Measurements from ENCODE around the gene TSLP.

DNA sequence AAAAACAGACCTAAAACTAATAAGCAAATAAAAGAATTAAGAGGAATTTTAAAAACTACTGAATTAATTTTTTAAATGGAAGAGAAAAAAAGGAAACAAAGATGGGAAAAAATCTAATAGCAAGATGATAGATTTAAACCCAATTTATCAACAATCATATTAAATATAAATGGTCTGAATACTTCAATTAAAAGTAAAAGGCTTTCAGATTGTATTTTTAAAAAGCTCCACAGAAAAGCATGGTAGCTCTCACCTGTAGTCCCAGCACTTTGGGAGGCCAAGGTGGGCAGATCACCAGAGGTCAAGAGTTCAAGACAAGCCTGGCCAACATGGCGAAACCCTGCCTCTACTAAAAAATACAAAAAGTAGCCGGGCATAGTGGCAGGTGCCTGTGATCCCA lies 11.3 kb upstream of the TSLP start:
- no peak for TF ChIP-seq MTA3 (IDR thresholded peaks at IDR 0.05; ENCODE audit: borderline replicate concordance)
- TF ChIP-seq RAD21 (CRISPR knock-in tag; conservative IDR thresholded peaks at IDR 0.05 in 1 of 2, IDR thresholded peaks at IDR 0.05 in 1 of 2): no peak
- no peak for TF ChIP-seq MYNN (IDR thresholded peaks at IDR 0.05)
- no peak for TF ChIP-seq MYNN (CRISPR knock-in tag; IDR thresholded peaks at IDR 0.05)
- no peak for TF ChIP-seq NFYB (IDR thresholded peaks at IDR 0.05; ENCODE audit: extremely low read depth, insufficient read length)
- TF ChIP-seq POLR2A (conservative IDR thresholded peaks at IDR 0.05): no peak
- TF ChIP-seq, protein P1, sequence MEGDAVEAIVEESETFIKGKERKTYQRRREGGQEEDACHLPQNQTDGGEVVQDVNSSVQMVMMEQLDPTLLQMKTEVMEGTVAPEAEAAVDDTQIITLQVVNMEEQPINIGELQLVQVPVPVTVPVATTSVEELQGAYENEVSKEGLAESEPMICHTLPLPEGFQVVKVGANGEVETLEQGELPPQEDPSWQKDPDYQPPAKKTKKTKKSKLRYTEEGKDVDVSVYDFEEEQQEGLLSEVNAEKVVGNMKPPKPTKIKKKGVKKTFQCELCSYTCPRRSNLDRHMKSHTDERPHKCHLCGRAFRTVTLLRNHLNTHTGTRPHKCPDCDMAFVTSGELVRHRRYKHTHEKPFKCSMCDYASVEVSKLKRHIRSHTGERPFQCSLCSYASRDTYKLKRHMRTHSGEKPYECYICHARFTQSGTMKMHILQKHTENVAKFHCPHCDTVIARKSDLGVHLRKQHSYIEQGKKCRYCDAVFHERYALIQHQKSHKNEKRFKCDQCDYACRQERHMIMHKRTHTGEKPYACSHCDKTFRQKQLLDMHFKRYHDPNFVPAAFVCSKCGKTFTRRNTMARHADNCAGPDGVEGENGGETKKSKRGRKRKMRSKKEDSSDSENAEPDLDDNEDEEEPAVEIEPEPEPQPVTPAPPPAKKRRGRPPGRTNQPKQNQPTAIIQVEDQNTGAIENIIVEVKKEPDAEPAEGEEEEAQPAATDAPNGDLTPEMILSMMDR (IDR thresholded peaks at IDR 0.05 in 2 of 3, conservative IDR thresholded peaks at IDR 0.05 in 1 of 3; ENCODE audit: insufficient read depth in 2 of 3, low read depth in 1 of 3, low read length in 3 of 3): no peak
- TF ChIP-seq ZNF174 (CRISPR knock-in tag; IDR thresholded peaks at IDR 0.05): no peak
- TF ChIP-seq CEBPB (tag; IDR thresholded peaks at IDR 0.05): no peak
- no peak for TF ChIP-seq IRF2 (CRISPR knock-in tag; IDR thresholded peaks at IDR 0.05)
- TF ChIP-seq RFX5 (IDR thresholded peaks at IDR 0.05; ENCODE audit: low read depth, low read length): no peak
- no peak for TF ChIP-seq RB1 (IDR thresholded peaks at IDR 0.05; ENCODE audit: low read depth)
